ENCODE measurements around the gene CTNNA1.
"Not testable (repeated sequence)": the region's sequence is repeated elsewhere in the genome, so short reads cannot be mapped to it uniquely, and the experiment has no call there.

CTNNA1 gene

DNA sequence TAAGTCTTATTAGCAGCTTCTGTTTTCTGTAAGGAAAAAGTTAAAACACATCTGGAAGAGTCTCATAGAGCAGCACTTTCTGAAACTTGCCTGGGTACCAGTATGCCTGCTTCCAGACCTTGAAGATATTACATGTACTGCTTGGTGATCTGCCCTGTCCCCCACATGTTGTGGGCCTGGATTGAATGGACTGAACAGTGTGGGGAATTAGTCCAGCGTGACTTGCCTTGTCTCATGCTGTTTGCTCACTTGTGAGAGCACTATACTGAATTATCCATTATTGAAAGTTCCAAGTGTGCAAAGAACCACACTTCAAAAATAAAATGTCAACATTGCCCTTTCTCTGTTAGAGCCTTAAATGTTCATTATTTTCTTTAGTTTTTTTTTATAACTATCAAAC is 8.9 kb downstream of the CTNNA1 start:
- no peak for DNase-seq

DNA sequence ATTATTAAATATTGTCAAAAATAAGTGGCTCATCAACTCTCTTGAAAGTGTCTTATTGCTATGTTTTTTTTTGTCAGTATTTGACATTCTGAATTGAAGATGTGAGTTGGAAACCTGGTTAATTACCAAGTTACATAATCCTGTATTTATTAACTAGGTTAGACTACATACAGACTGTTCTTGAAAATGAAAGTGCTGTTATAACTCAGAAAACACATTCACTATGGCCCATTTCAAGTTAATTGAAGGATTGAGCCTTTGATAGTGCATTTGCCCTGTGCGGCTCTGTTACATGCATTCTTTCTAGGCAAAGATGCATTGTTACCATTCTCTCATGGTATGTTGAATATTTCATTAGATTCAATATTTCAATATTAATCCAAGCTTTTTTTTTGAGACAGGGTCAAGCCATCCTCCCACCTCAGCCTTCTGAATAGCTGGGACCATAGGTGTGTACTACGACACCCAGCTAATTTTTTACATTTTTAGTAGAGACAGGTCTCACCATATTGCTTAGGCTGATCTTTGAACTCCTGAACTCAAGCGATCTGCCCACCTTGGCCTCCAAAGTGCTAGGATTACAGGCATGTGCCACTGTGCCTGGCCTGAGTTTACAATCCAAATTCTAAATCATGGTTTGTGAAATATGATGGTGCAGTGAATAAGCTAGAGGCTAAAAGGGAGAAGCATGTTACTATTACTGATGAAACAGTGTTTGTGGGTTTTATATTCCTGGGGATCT is 10.0 kb downstream of the CTNNA1 start:
- no peak for DNase-seq

DNA sequence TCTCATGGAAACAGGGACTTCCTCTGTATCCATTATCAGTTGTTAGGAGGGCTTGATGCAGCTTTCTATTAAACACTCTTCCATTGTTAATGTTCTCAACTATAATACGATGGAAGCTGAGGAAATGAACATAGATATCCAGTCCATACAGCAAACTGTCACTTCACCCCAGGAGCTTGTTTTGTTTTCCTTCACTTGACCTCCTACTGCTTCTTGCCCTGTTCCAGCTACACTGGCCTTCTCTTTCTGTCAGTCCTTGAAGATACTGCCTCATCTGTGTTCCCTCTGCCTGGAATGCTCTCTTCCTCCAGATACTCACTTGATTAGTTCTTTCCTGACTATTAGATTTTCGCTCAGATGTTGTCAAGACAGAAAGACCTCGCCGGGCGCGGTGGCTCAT is 17.1 kb downstream of the CTNNA1 start:
- no peak for DNase-seq

DNA sequence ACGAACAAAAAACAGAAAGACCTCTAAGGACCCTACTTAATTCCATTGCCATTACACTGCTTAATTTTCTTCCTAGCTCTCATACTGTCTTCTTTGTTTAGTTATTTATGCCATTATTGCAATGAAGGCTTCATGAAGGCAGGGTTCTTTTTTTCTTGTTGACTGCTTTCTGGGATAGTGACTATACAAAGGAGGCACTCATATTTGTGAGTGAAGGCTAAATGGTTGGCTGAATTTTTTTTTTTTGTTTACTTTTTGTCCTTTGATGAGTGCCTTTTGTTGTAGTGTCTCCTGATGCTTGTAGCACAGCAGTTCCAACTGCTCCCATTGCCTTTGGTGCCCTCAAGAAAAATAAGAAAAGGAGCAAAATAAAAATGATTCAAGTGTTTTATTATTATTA is 17.8 kb downstream of the CTNNA1 start:
- DNase-seq = no peak

DNA sequence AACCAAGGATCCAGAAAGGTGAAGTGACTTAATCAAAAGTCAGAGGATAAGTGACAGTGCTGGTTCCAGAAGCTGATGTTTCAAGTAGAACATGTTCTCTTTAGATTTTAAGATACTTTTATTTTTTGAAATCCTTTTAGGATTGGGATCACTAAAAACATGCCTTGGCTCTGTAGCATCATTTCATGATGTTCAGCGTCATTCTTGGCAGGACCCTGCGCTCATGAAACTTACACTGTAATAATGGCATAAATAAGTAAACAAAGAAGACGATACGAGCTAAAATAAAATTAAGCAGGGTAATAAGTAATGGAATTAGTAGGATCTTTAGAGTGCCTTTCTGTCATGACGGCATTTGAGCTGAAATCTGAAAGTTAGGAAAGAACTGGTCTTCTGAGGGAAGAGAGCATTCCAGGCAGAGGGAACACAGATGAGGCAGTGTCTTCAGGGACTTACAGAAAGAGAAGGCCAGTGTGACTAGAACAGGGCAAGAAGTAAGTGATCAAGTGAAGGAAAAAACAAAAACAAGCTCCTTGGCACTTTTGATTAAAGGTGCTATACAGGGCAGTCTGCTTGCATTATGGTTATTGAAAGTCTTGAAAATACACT is 19.9 kb downstream of the CTNNA1 start:
- no peak for DNase-seq

DNA sequence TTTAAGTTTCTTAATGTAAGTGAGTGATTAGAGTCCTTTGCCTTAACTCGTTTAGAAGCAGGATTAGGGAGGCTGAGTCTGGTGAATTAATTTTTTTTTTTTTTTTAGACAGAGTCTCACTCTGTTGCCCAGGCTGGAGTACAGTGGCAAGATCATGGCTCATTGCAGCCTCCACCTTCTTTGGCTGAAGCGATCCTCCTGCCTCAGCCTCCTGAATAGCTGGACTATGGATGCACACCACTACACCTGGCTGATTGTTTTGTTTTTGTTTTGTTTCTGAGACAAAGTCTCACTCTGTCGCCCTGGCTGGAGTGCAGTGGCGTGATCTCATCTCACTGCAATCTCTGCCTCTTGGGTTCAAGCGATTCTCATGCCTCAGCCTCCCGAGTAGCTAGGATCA is 20.4 kb downstream of the CTNNA1 start:
- not testable (repeated sequence) for DNase-seq

DNA sequence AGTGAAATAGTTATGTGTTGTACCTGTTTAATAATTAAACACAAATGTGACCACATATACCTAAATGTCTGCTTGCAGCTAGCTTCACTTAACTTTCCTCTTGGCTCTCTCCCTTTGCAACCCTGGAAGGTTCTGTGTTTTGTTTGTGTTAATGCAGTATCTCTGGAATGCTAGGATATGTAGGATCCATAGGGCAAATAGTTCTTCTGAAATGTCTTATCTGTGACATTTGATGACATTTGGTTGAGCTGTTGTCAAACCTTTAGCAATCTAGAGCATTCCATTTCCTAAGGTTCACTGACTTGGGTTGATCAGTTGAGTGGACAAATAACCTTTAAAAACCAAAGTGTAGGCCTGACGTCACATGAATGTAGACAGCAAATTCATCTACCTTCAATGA is 21.8 kb downstream of the CTNNA1 start:
- DNase-seq = no peak

DNA sequence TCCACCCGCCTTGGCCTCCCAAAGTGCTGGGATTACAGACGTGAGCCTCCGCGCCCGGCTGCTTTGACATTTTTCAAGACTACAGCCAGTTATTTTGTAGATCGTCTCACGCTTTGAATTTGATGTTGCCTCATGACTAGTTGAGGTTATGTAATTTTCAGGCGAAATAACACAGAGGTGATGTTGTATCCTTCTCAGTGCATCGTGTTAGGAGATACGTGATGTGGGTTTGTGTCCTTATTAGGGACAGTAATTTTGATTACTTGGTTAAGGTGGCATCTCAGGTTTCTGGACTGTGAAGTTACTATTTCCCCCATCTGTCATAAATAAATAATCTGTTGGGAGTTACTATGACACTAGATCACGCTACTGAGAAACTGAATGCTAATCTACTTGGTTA is 25.0 kb downstream of the CTNNA1 start:
- DNase-seq = no peak

DNA sequence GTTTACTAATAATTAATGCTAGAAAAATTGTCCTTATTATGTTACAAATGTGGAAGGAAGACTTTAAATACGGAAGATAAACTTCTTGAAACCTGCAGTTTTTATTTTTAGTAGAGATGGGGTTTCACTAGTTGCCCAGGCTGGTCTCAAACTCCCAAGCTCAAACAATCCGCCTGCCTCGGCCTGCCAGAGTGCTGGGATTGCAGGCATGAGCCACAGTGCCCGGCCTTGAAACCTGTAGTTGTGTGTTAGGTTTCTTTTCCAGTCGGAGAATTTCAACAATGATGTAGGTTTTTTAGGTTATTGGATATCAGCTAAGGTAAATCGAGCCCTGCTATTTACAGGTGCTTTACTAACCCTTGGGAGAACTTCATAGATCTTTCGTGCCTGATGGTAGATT is 30.8 kb downstream of the CTNNA1 start:
- DNase-seq = no peak

DNA sequence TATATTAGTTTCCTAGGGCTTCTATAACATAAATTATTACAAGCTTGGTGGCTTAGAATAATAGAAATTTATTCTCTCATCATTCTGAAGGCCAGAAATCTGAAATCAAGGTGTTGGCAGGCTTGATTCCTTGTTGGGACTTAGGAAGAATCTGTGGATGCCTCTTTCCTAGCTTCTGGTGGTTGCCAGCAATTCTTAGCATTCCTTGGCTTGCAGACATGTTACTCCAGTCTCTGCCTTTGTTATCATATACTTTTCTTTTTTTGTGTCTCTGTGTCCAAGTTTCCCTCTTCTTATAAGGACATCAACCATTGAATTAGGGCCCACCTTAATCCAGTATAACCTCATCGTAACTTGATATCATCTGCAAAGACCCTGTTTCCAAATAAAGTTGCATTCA is 31.4 kb downstream of the CTNNA1 start:
- no peak for DNase-seq

DNA sequence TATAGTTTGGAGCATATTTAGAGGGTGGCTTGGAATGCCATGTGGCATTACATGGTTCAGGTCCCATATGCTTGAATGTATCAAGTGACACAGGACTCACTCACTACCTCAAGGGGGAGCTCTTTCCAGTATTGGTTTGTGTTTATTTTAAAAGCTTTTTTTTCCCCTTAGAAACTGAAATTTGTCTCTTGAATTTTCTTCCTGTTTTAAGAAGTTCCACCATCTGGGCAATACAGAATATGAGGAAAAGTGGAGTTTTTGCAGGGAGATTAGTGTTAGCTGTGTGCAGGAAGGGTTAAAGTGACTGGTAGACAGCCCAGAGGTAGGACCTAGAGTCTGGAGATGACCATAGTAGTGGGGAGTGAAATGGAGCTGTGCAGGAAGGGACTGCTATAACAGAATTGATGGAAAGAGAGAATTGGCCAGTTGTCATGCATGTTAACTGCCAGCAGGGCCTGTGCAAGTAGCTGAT is 36.6 kb downstream of the CTNNA1 start:
- no peak for DNase-seq

DNA sequence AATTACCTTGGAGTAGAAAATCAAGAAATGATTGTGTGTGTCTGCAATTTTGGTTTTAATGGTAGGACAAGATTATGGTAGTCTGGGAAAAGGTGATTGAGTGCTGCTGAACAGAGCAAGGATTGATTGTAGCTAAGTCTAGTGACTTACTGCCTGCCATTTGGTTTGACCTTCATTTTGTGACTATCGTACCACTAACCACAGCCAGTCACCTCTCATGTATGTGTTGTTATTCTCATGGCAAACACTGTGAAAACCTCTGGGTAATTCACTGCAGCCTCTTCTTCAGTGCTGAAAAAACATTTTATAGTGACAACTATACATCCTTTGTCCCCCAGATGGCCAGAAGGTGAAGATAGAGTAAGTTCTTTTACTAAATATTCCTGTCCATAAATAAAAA is 37.5 kb downstream of the CTNNA1 start:
- no peak for DNase-seq

DNA sequence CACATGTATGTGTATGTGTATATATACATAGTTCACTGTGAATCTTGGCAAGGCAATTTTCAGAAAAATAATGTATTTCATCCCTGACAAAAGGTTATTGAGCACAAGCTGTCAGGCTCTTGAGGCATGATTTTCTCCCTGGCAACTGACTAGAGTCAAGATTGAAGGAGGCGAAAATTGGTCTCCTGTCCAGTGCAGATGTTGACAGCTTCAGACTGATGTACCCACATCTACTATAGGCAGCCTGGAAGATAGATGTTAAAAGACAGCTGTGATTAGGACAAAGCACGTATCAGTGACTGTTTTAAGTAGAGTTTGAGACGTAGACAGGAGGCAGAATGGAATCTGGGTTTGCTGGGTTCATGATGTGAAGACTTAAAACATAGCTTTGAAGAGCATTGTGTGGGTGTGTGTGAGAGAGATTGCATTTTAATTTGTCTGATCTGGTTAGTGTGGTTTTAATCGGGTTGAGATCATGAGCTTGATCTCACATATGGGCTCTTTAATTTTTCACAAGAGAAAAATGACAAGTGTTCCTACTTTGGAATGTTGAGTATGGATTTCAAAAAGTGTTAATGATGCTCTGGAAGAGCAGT is 39.1 kb downstream of the CTNNA1 start:
- DNase-seq = no peak

DNA sequence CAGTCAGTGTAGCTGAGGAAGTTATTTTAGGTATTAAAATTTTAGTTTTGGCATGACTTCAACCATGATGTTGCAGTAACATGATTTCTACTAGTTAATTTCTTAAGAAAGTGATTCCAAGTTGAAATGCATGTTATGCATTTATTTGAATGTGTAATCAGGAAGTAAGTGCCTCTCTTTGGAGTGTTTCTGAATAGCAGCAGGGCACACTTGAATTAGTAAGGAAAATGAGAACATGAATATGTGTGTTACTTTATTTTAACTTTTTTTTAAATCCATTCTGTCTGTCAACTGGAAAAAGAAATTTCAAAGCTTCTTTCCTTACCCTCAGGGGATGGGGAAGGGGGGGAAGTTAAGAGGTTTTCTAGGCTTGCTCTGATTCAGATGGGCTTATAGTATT is 40.4 kb downstream of the CTNNA1 start:
- no peak for DNase-seq

DNA sequence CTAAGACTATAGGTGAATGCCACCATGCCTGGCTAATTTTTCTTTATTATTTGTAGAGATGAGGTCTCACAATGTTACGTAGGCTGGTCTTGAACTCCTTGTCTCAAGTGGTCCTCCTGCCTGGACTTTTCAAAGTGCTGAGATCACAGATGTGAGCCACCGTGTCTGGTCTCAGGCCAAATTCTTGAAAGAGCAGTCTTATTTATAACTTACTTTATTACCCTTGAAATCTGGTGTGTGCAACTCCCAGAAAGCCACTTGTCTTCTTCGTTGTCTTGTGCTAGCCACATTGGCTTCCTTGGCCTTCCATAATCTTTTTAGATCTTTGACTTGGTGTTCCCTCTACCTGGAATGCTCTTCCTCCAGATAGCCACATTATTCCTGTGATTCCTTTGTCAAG is 50.1 kb downstream of the CTNNA1 start:
- DNase-seq = no peak

DNA sequence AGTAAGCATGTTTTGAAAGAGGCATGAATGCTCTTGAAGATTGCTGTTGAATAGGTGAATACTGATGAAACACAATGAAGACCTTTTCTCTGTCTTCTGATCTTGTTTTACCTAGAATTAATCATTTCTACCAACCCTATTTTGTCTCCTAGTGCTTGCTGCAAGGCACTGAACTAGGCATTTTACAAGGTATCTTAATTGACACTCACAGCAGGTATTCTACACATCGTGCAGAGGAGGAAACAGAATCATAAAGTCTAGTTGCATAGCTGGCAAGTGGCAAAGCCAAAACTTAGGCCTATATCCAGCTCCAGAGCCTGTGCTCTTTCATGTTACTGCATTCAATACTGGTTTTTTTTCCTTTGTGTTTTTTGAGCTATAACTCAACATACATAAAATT is 50.7 kb downstream of the CTNNA1 start:
- DNase-seq = no peak

DNA sequence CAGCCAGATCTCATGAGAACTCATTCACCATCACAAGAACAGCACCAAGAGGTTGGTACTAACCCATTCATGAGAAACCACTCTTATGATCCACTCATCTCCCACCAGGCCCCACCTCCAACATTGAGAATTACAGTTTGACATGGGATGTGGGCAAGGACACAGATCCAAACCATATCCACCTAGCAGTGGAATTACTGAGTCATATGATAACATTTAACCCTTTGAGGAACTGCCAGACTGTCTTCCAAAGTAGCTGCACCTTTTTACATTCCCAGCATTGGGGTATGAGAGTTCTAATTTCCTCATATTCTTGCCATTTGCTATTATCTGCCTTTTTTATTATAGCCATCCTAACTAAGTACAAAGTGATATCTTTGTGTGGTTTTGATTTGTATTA is 51.9 kb downstream of the CTNNA1 start:
- no peak for DNase-seq

DNA sequence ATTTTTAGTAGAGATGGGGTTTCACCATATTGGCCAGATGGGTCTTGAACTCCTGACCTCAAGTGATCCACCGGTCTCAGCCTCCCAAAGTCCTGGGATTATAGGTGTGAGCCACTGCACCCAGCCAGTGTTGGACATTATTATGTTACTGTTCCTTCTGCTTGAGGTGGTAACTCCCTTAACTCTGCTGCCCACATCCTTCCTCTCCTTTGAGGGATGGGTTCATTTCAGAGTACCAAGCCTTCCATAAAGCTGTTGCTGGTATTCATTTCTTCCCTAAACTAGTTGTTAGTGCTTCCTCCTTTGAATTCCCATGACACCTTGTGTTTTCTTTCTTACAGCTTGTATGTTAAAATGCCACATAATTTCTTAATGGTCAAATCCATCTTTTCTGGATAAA is 54.0 kb downstream of the CTNNA1 start:
- DNase-seq = no peak

DNA sequence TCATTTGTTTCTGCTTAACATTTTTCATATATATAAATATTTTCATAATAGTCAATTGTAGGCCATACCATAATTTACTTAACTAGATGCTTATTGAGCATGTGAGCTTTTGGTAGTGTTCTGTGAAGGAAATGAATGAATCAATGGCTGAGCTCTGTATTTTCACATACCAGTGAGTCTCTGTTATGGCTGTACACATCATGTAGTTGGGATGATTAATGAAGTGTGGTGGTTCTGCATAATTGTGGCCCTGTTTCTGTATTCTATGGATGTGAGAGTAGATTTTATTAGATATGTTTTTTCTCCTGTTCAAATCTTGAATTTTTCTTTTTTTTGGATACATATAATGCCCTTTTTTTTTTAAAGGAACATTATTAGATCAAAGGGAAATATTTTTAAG is 56.2 kb downstream of the CTNNA1 start:
- no peak for DNase-seq

DNA sequence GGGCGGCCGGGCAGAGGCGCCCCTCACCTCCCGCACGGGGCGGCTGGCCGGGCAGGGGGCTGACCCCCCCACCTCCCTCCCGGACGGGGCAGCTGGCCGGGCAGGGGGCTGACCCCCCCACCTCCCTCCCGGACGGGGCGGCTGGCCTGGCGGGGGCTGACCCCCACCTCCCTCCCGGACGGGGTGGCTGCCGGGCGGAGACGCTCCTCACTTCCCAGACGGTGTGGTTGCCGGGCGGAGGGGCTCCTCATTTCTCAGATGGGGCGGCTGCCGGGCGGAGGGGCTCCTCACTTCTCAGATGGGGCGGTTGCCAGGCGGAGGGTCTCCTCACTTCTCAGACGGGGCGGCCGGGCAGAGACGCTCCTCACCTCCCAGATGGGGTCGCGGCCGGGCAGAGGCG is 57.6 kb downstream of the CTNNA1 start:
- DNase-seq = not testable (repeated sequence)

DNA sequence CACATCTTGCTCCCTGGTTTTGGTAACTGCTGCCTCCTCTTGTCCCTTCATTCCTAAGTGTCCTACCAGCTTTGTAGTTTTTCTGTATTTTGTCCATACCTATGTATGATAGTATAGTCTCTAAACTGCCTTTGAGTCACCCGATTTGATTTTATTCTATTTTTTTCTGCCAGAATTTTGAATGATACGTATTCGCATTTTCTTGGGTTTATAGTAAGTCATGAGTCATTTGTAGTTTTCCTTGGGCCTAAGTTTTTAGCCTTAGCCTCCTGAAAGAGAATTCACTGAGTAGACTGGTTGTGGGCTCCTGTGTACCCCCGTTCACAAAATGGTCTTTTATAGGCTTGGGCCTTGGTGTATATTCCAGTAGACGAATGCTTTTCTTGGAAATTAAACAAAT is 62.3 kb downstream of the CTNNA1 start:
- DNase-seq = no peak

DNA sequence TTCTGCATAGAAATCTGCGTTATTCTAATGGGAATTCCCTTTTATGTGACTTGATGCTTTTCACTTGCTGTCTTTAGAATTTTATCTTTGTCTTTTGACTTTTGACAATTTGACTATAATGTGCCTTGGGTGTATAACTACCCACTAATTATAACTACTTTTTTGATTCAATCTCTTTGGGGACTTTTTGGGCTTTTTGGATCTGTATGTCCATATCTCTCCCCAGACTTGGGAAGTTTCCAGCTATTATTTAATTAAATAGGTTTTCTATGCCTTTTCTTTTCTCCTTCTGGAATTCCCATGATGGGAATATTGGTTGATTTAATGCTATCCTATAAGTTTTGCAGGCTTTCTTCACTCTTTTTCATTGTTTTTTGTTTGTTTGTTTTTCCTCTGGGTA is 64.0 kb downstream of the CTNNA1 start:
- no peak for DNase-seq

DNA sequence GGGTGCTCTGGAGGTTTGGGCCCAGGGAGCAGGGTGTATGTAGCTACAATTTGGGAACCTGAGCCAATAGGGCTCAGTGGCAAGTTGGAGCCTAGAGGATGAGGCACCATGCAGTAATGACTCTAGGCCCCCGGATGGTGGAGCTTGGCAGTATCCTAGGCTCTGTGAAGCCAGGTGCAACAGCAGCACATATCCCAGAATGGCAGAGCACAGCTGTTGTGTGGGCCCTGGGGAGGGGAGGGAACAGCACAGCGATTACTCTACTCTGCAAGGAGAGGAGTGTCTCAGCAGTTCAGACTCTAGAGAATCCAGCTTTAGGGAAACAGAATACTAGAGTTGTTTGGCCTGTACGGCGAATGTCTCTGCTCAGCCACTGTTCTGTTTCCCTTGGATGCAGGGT is 65.9 kb downstream of the CTNNA1 start:
- no peak for DNase-seq

DNA sequence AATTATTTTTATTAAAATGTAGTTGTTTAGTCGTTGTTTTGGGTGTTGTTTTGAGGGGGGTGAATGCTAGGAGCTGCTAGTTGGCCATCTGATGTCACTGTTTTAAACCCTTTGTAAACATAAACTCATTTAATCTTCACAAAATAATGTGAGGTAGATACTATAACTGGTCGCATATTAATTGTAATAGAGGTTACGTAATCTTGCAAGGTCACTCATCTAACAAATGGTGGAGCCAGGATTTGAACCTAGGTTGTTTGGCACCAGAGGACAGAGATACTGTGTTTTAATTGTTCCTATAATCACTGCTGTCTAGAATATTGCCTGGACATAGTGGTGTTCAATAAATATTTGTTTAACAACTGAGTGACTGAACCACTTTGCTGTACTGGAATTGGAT is 67.5 kb downstream of the CTNNA1 start:
- DNase-seq = no peak

DNA sequence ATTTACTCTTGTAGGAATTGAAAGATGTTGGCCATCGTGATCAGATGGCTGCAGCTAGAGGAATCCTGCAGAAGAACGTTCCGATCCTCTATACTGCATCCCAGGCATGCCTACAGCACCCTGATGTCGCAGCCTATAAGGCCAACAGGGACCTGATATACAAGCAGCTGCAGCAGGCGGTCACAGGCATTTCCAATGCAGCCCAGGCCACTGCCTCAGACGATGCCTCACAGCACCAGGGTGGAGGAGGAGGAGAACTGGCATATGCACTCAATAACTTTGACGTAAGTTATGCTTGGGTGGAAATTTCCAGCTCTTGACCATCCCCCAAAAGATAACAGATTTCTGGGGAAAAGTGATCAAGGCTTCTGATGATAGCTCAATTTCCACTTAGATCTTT is 71.3 kb downstream of the CTNNA1 start:
- DNase-seq = no peak
